KMS-11 (cell line): ENCODE data around the gene DNAJC17.
A peak's percentile ranks its signal among the peaks of the same experiment; 100 is the strongest.

Experiments used
- H2AFZ ChIP-seq: fragments of 200-600 bp; sonication (generic); 2 replicates; pipeline ENCODE4 v1.6.1; 2016; ENCODE audit warnings: antibody characterized with exemption, mixed run types, low read depth
- H3K27ac ChIP-seq: fragments of 200-600 bp; sonication (generic); 2 replicates; pipeline ENCODE4 v1.6.1; 2016; ENCODE audit warnings: mild to moderate bottlenecking, mixed run types
- H3K27me3 ChIP-seq: fragments of 200-600 bp; sonication (generic); 2 replicates; pipeline ENCODE4 v1.6.1; 2017; ENCODE audit warnings: mild to moderate bottlenecking, low read depth, mixed run types, moderate library complexity; ENCODE audit not compliant: insufficient read depth
- H3K36me3 ChIP-seq: fragments of 200-600 bp; sonication (generic); 2 replicates; pipeline ENCODE4 v1.6.1; 2017; ENCODE audit warnings: mild to moderate bottlenecking, mixed run types; ENCODE audit not compliant: insufficient read depth
- H3K4me1 ChIP-seq: fragments of 200-600 bp; sonication (generic); 2 replicates; pipeline ENCODE4 v1.6.1; 2016; ENCODE audit warnings: mild to moderate bottlenecking, low read depth, mixed run types; ENCODE audit not compliant: poor library complexity, severe bottlenecking
- H3K4me2 ChIP-seq: fragments of 200-600 bp; sonication (generic); 2 replicates; pipeline ENCODE4 v1.7.0; 2016; ENCODE audit warnings: mild to moderate bottlenecking, mixed run types
- H3K4me3 ChIP-seq: fragments of 200-600 bp; sonication (generic); IDR thresholded peaks from 2 replicates; pipeline ENCODE4 v1.6.1; 2017; ENCODE audit warnings: low read depth, low read length, mixed read lengths; ENCODE audit not compliant: insufficient read depth
- H3K79me2 ChIP-seq: fragments of 200-600 bp; sonication (generic); 2 replicates; pipeline ENCODE4 v1.6.1; 2016; ENCODE audit warnings: low read depth, mixed run types; ENCODE audit not compliant: insufficient read depth
- H3K9ac ChIP-seq: fragments of 200-600 bp; sonication (generic); 2 replicates; pipeline ENCODE4 v1.6.1; 2016; ENCODE audit warnings: mild to moderate bottlenecking, mixed run types
- H4K20me1 ChIP-seq: fragments of 200-600 bp; sonication (generic); 2 replicates; pipeline ENCODE4 v1.6.1; 2016; ENCODE audit warnings: mild to moderate bottlenecking, mixed run types; ENCODE audit not compliant: insufficient read depth
- TF ChIP-seq, protein P1 (sequence below): fragments of 200-600 bp; sonication (generic); conservative IDR thresholded peaks from 2 replicates; pipeline ENCODE4 v1.6.1; 2017; ENCODE audit warnings: low read depth, mild to moderate bottlenecking, antibody characterized with exemption, low read length, moderate library complexity, mixed read lengths

DNAJC17 gene

DNA sequence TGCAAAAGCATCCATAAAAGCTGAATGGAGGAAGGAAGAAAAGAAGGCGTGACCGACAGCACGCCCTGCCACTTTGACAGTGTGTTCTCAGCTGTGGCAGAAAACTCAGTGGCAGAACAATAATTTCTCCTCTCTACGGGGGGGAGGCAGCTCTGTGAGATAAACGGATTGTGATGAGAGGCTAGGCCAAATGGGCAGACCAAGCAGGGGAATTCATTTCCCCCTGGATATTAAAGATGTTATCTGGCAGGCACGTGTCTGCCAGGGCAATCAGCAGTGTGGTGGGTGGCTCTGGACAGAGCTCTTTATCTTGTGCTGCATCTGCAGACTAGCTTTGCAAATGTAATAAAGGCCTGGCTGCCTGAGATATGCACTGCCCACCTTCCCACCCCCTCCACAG is 50.3 kb downstream of the DNAJC17 start:
- H3K36me3 ChIP-seq = no peaks in the 10 kb centered on the region

DNA sequence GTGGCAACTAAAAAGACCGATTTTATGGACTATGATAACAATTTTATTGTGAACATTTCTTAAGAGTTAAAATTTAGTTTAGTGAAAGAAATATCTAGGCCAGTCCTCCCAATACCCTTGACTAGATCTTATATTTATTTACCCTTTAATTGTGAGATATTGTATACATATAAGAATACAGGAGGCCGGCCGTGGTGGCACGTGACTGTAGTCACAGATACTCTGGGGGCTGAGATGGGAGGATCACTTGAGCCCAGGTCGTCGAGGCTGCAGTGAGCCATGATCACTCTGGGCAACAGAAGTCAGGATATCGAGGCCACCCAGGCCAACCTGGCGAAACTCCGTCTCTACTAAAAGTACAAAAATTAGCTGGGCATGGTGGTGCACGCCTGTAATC is 51.5 kb downstream of the DNAJC17 start:
- Histone ChIP-seq H4K20me1 (no peaks in the 10 kb centered on the region), H2AFZ (peak overlapping the region; percentile 80), H3K4me3 (no peak overlapping the region), H3K4me1 (peaks cover 26% of the 10 kb centered on the region), H3K9ac (peak overlapping the region; percentile 97), H3K36me3 (no peaks in the 10 kb centered on the region), H3K4me2 (peak overlapping the region; percentile 81), H3K79me2 (peaks cover 33% of the 10 kb centered on the region), H3K27ac (peak overlapping the region; percentile 91), H3K27me3 (no peaks in the 10 kb centered on the region)
- TF ChIP-seq, protein P1, sequence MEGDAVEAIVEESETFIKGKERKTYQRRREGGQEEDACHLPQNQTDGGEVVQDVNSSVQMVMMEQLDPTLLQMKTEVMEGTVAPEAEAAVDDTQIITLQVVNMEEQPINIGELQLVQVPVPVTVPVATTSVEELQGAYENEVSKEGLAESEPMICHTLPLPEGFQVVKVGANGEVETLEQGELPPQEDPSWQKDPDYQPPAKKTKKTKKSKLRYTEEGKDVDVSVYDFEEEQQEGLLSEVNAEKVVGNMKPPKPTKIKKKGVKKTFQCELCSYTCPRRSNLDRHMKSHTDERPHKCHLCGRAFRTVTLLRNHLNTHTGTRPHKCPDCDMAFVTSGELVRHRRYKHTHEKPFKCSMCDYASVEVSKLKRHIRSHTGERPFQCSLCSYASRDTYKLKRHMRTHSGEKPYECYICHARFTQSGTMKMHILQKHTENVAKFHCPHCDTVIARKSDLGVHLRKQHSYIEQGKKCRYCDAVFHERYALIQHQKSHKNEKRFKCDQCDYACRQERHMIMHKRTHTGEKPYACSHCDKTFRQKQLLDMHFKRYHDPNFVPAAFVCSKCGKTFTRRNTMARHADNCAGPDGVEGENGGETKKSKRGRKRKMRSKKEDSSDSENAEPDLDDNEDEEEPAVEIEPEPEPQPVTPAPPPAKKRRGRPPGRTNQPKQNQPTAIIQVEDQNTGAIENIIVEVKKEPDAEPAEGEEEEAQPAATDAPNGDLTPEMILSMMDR = no peak

More for the DNA sequence above, 50.3 kb downstream of the DNAJC17 start:
- H3K4me2 ChIP-seq = no peak overlapping the region
- H3K79me2 ChIP-seq = peaks cover 28% of the 10 kb centered on the region
- no peak overlapping the region for H3K27ac ChIP-seq
- H3K9ac ChIP-seq = no peak overlapping the region
- no peak overlapping the region for H2AFZ ChIP-seq
- H3K4me3 ChIP-seq = no peak overlapping the region
- H3K27me3 ChIP-seq = no peaks in the 10 kb centered on the region
- no peaks in the 10 kb centered on the region for H4K20me1 ChIP-seq
- H3K4me1 ChIP-seq = peaks cover 26% of the 10 kb centered on the region
- TF ChIP-seq, protein P1 = no peak

DNA sequence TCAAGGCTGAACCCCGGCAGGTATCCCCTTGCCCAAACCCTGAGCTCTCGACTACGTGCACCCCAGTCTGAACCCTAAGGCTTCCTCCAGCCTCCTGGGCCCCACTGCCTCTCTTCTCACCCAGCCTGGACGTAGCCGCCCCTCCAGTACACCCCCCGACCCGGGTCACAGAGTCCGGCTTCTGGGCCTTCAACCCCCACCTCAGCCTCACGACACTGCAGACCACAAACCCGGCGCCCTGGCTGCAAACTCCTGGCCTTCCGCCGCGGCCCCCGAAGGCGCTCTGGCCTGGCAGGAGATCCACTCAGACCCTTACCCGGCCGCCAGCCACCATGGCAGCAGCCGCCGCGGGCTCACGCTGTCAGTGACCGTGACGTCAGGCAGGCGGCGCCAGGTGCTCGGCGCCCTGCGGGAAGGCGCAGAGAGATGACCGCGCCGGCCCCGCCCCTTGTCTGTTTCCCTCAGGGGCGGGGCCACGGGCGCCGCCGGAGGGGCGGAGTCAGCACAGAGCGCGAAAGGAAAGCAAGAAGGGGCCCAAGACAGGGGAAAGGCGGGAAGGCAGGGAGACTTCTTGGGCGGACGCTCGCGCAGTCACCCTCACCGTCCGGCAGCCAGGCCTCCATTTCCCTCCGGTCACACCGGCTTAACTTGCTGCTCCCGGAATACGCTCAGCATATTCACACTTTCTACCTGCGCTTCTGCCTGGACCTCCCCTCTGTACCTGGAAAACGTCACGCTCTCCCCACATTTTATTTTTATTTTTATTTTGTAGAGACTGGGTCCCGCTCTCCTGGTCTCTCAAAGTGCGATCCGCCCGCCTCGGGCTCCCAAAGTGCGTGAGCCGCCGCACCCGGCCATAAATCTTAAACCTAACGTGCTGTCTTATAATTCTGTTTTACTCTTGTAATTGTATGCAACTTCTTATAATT is 52.1 kb downstream of the DNAJC17 start, which contains the start of gene RMDN3:
Gene RMDN3, minus strand, starts transcription at position 372 of the 929 bp plus-strand sequence. CDS start 471 bp downstream, outside the sequence.
- peak within 1 kb of the TSS; percentile 80 for H2AFZ ChIP-seq
- peaks cover 33% of the 10 kb centered on the region for H3K79me2 ChIP-seq
- H3K4me3 ChIP-seq = no peak within 1 kb of the TSS
- no peaks in the 10 kb centered on the region for H4K20me1 ChIP-seq
- no peaks in the 10 kb centered on the region for H3K36me3 ChIP-seq
- H3K4me2 ChIP-seq = peak within 1 kb of the TSS; percentile 91
- peaks cover 26% of the 10 kb centered on the region for H3K4me1 ChIP-seq
- H3K27me3 ChIP-seq = no peaks in the 10 kb centered on the region
- peak within 1 kb of the TSS; percentile 97 for H3K9ac ChIP-seq
- H3K27ac ChIP-seq = peak within 1 kb of the TSS; percentile 91
- TF ChIP-seq, protein P1 = no peak

DNA sequence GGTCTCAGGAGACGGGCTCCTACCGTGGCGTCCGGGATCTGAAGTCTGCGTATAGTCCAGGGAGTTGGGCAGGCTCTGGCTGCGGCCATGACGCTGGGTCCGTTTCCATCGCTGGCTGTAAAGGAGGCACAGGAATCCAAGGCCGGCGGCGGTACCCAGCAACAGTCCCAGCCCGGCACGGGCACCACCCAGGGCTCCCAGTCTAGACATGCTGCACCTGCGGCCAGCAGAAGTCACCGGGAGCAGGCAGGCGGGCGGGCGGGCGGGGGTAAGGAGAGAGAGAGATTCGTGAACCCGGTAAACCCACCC is 52.7 kb downstream of the DNAJC17 start:
- peaks cover 33% of the 10 kb centered on the region for H3K79me2 ChIP-seq
- H3K27ac ChIP-seq = peak overlapping the region; percentile 91
- H3K4me1 ChIP-seq = peaks cover 26% of the 10 kb centered on the region
- H2AFZ ChIP-seq = peak overlapping the region; percentile 80; the same call in 1 of the 2 replicates
- H3K9ac ChIP-seq = peak overlapping the region; percentile 97
- TF ChIP-seq, protein P1 = no peak
- no peaks in the 10 kb centered on the region for H4K20me1 ChIP-seq
- H3K36me3 ChIP-seq = no peaks in the 10 kb centered on the region
- H3K4me3 ChIP-seq = no peak overlapping the region
- no peaks in the 10 kb centered on the region for H3K27me3 ChIP-seq
- H3K4me2 ChIP-seq = peak overlapping the region; percentile 91
